Uterus (tissue), 4 donors: ENCODE measurements around the gene WSCD1. TPM values are rescaled to one million over a fixed set of nuclear protein-coding genes. Genes with fewer than 3 reads are reported as not detected.

Source experiments
- DNase-seq, 2 donors: peaks; one replicate each; pipeline ENCODE4 v3.0.0-alpha.2; 2019 to 2020
- H3K27ac ChIP-seq, 2 donors: fragments of 200-600 bp; sonication (generic); 1 replicate in 1 of 2; 2 replicates in 1 of 2; pipeline ENCODE4 v1.5.1; 2016 to 2018
- H3K27me3 ChIP-seq, 2 donors: fragments of 200-600 bp; sonication (generic); one replicate each; pipeline ENCODE4 v1.5.1; 2018 to 2019; ENCODE audit warnings: control low read depth in 1 of 2
- H3K36me3 ChIP-seq, 2 donors: fragments of 200-600 bp; sonication (generic); one replicate each; pipeline ENCODE4 v1.5.1; 2019; ENCODE audit warnings: control low read depth in 1 of 2
- H3K4me1 ChIP-seq, 2 donors: fragments of 200-600 bp; sonication (generic); one replicate each; pipeline ENCODE4 v1.5.1; 2018 to 2019; ENCODE audit warnings: control low read depth in 1 of 2
- H3K4me3 ChIP-seq, 2 donors: fragments of 200-600 bp; sonication (generic); 1 replicate in 1 of 2; 2 replicates in 1 of 2; pipeline ENCODE4 v1.5.1; 2018 to 2019; ENCODE audit warnings: mild to moderate bottlenecking in 1 of 2
- H3K9me3 ChIP-seq, 2 donors: fragments of 200-600 bp; sonication (generic); one replicate each; pipeline ENCODE4 v1.5.1; 2019; ENCODE audit warnings: control low read depth in 1 of 2
- CTCF ChIP-seq, 4 experiments: fragments of 200-600 bp in 2 of 4; fragments of 450-650 bp in 2 of 4; sonication (generic) in 2 of 4; IDR thresholded peaks; one replicate each; pipeline ENCODE4 v1.5.1; 2016 to 2019; ENCODE audit warnings: antibody characterized with exemption in 4 of 4, mild to moderate bottlenecking in 2 of 4, moderate library complexity in 1 of 4
- POLR2A ChIP-seq, 2 donors: fragments of 450-650 bp; IDR thresholded peaks; one replicate each; pipeline ENCODE4 v1.6.1; 2016; ENCODE audit warnings: antibody characterized with exemption in 2 of 2, mild to moderate bottlenecking in 1 of 2, moderate library complexity in 1 of 2
- intact Hi-C: fragments of 100-400 bp; cut with DNase I; formaldehyde crosslinking; loops from one replicate; pipeline ENCODE4 v1.15.1; 2023; ENCODE audit warnings: low total_unique reads
- total RNA-seq, 4 donors: library from RNA; depleted of rRNA in 3 of 4; stranded (reverse); fragments of >200 nt in 3 of 4; gene quantifications; one replicate each; pipeline versions ENCODE4 v1.1.0 to v1.2.4, GENCODE V29; 2014 to 2023
- donor health status: DM: yes; HTN: yes; CAD: no.

WSCD1 gene
- total RNA-seq, 4 donors from 2014 or later: 3.8 to 12.7 (median 6.6) TPM

GRCh38 chr17:6108382-6108781 is 38.2 kb downstream of the WSCD1 start:
- TF ChIP-seq POLR2A (IDR thresholded peaks at IDR 0.05): no peak
- TF ChIP-seq CTCF (IDR thresholded peaks at IDR 0.05): no peak
- intact Hi-C loops: no loop called here
- no peaks in the 10 kb centered on the region for H3K9me3 ChIP-seq
- no peaks in the 10 kb centered on the region for H3K4me1 ChIP-seq
- no peak overlapping the region for H3K27ac ChIP-seq
- DNase-seq: no peak
- no peak overlapping the region for H3K4me3 ChIP-seq
- no peaks in the 10 kb centered on the region for H3K27me3 ChIP-seq
- H3K36me3 ChIP-seq: no peaks in the 10 kb centered on the region

GRCh38 chr17:6108987-6109386 is 38.8 kb downstream of the WSCD1 start:
- Histone ChIP-seq H3K9me3 (no peaks in the 10 kb centered on the region), H3K27me3 (no peaks in the 10 kb centered on the region), H3K36me3 (no peaks in the 10 kb centered on the region), H3K4me3 (no peak overlapping the region), H3K27ac (no peak overlapping the region), H3K4me1 (no peaks in the 10 kb centered on the region)
- DNase-seq: no peak
- TF ChIP-seq CTCF (IDR thresholded peaks at IDR 0.05): no peak
- no peak for TF ChIP-seq POLR2A (IDR thresholded peaks at IDR 0.05)
- intact Hi-C loops: no loop called here

- TF ChIP-seq POLR2A (IDR thresholded peaks at IDR 0.05) (no peak), CTCF (IDR thresholded peaks at IDR 0.05) (no peak)
- no peak overlapping the region for H3K27ac ChIP-seq
- no peaks in the 10 kb centered on the region for H3K4me1 ChIP-seq
- no peak overlapping the region for H3K4me3 ChIP-seq
- intact Hi-C loops: no loop called here
- H3K36me3 ChIP-seq: no peaks in the 10 kb centered on the region
- DNase-seq: no peak
- no peaks in the 10 kb centered on the region for H3K9me3 ChIP-seq
- H3K27me3 ChIP-seq: no peaks in the 10 kb centered on the region
Observed at GRCh38 chr17:6109536-6109935, 39.4 kb downstream of the WSCD1 start.

GRCh38 chr17:6110088-6110487 is 39.9 kb downstream of the WSCD1 start:
- intact Hi-C loops: no loop called here
- DNase-seq: no peak
- Histone ChIP-seq H3K27ac (no peak overlapping the region), H3K27me3 (no peaks in the 10 kb centered on the region), H3K9me3 (no peaks in the 10 kb centered on the region), H3K4me3 (no peak overlapping the region), H3K36me3 (no peaks in the 10 kb centered on the region), H3K4me1 (no peaks in the 10 kb centered on the region)
- TF ChIP-seq CTCF (IDR thresholded peaks at IDR 0.05): no peak
- TF ChIP-seq POLR2A (IDR thresholded peaks at IDR 0.05): no peak

GRCh38 chr17:6110592-6110991 is 40.4 kb downstream of the WSCD1 start:
- no peak for DNase-seq
- Histone ChIP-seq H3K4me1 (no peaks in the 10 kb centered on the region), H3K27me3 (no peaks in the 10 kb centered on the region), H3K4me3 (no peak overlapping the region), H3K9me3 (no peaks in the 10 kb centered on the region), H3K36me3 (no peaks in the 10 kb centered on the region), H3K27ac (no peak overlapping the region)
- intact Hi-C loops: no loop called here
- TF ChIP-seq POLR2A (IDR thresholded peaks at IDR 0.05) (no peak), CTCF (IDR thresholded peaks at IDR 0.05) (no peak)
